PC-9 (cell line): ENCODE results near the gene HNRNPC. TPM values are rescaled to one million over a fixed set of nuclear protein-coding genes. Genes with fewer than 3 reads are reported as not detected.
A peak's percentile ranks its signal among the peaks of the same experiment; 100 is the strongest.

Experiments
- BruUV-seq: library from RNA; stranded (reverse); fragments of 400-500 nt; replicated peaks from 2 replicates; lab custom pipeline; 2021; lab: Mats Ljungman, UMichigan
- CTCF ChIA-PET: fragments of 300-600 bp; sonication (Branson Sonifier 250); formaldehyde crosslinking; loops from one replicate; lab custom pipeline; 2022; ENCODE audit warnings: antibody characterized with exemption; lab: Charles Lee
- POLR2A ChIA-PET: fragments of 300-600 bp; sonication (Branson Sonifier 250); formaldehyde crosslinking; loops from one replicate; lab custom pipeline; 2022; ENCODE audit warnings: antibody characterized with exemption; ENCODE audit not compliant: unreplicated experiment; lab: Charles Lee
- DNase-seq, 2 experiments: peaks; one replicate each; pipeline versions ENCODE4 v3.0.0 to v3.0.0-alpha.2; 2015 to 2022; ENCODE audit warnings: mixed read lengths in 1 of 2
- H2AFZ ChIP-seq: fragments of 200-600 bp; sonication (generic); 2 replicates; pipeline ENCODE4 v1.8.1; 2017; ENCODE audit warnings: antibody characterized with exemption
- H3F3A ChIP-seq: fragments of 200-600 bp; sonication (generic); 2 replicates; pipeline ENCODE4 v1.8.1; 2017; ENCODE audit warnings: antibody characterized with exemption, mild to moderate bottlenecking, low read depth; ENCODE audit not compliant: insufficient read depth
- H3K27ac ChIP-seq: fragments of 200-600 bp; sonication (generic); 2 replicates; pipeline ENCODE4 v1.6.1; 2016; ENCODE audit warnings: mixed run types
- H3K27me3 ChIP-seq: fragments of 200-600 bp; sonication (generic); 2 replicates; pipeline ENCODE4 v1.6.1; 2016; ENCODE audit warnings: low read depth, mixed run types; ENCODE audit not compliant: insufficient read depth
- H3K36me3 ChIP-seq: fragments of 200-600 bp; sonication (generic); 2 replicates; pipeline ENCODE4 v1.6.1; 2016; ENCODE audit warnings: low read depth, mixed run types
- H3K4me1 ChIP-seq: fragments of 200-600 bp; sonication (generic); replicated peaks from 2 replicates; pipeline ENCODE4 v1.6.1; 2016; ENCODE audit warnings: mixed run types; ENCODE audit not compliant: insufficient read depth
- H3K4me2 ChIP-seq: fragments of 200-600 bp; sonication (generic); 2 replicates; pipeline ENCODE4 v1.6.1; 2017; ENCODE audit warnings: mixed run types
- H3K4me3 ChIP-seq: fragments of 200-600 bp; sonication (generic); 2 replicates; pipeline ENCODE4 v1.6.1; 2016; ENCODE audit warnings: mixed run types
- H3K79me2 ChIP-seq: fragments of 200-600 bp; sonication (generic); 2 replicates; pipeline ENCODE4 v1.6.1; 2017; ENCODE audit warnings: low read depth, mixed run types
- H3K9me2 ChIP-seq: fragments of 200-600 bp; sonication (generic); 2 replicates; pipeline ENCODE4 v1.8.1; 2017; ENCODE audit warnings: mild to moderate bottlenecking; ENCODE audit not compliant: insufficient read depth
- H3K9me3 ChIP-seq: fragments of 200-600 bp; sonication (generic); 2 replicates; pipeline ENCODE4 v1.8.1; 2016; ENCODE audit warnings: low read depth; ENCODE audit not compliant: insufficient read depth
- H4K20me1 ChIP-seq: fragments of 200-600 bp; sonication (generic); 2 replicates; pipeline ENCODE4 v1.8.1; 2017; ENCODE audit not compliant: insufficient read depth
- EZH2 ChIP-seq: fragments of 200-600 bp; sonication (generic); IDR thresholded peaks from 2 replicates; pipeline ENCODE4 v1.8.0; 2017; ENCODE audit warnings: antibody characterized with exemption, low read depth
- intact Hi-C: fragments of 100-400 bp; cut with micrococcal nuclease; formaldehyde crosslinking; loops from one replicate; pipeline ENCODE4 v1.10.0; 2022; ENCODE audit not compliant: unreplicated experiment
- total RNA-seq: library from RNA; stranded (reverse); gene quantifications from 2 replicates; pipeline ENCODE4 v1.2.3, GENCODE V29; 2021
- TF ChIP-seq, protein P1 (sequence below): fragments of 200-600 bp; sonication (generic); conservative IDR thresholded peaks from 2 replicates; pipeline ENCODE4 v1.6.1; 2017; ENCODE audit warnings: mixed run types, antibody characterized with exemption, mild to moderate bottlenecking, moderate library complexity

HNRNPC gene
- total RNA-seq, 1 experiment from 2014 or later, result 550 TPM

GRCh38 chr14:21255385-21256101, 13.7 kb downstream of the HNRNPC start:
- intact Hi-C loops, result no loop called here
- H3K27ac ChIP-seq, result peak overlapping the region; percentile 45; the same call in 1 of the 2 replicates
- H3K9me2 ChIP-seq, result no peaks in the 10 kb centered on the region
- H3F3A ChIP-seq, result peaks cover 92% of the 10 kb centered on the region
- H3K4me3 ChIP-seq, result no peak overlapping the region
- H3K4me2 ChIP-seq, result no peak overlapping the region
- H3K27me3 ChIP-seq, result no peaks in the 10 kb centered on the region
- peaks cover 77% of the 10 kb centered on the region for H3K36me3 ChIP-seq
- DNase-seq, result no peak
- peaks cover 98% of the 10 kb centered on the region for H4K20me1 ChIP-seq
- ChIA-PET POLR2A (interaction anchor here (0.6 kb wide), 1 partner anchor 129 kb away, joined by 5 read pairs; no protein-coding TSS in a partner anchor), CTCF (interaction anchor here (0.7 kb wide), 1 partner anchor 83 kb away, joined by 6 read pairs; no protein-coding TSS in a partner anchor)
- H2AFZ ChIP-seq, result no peak overlapping the region
- no peak for TF ChIP-seq EZH2
- TF ChIP-seq, protein P1, sequence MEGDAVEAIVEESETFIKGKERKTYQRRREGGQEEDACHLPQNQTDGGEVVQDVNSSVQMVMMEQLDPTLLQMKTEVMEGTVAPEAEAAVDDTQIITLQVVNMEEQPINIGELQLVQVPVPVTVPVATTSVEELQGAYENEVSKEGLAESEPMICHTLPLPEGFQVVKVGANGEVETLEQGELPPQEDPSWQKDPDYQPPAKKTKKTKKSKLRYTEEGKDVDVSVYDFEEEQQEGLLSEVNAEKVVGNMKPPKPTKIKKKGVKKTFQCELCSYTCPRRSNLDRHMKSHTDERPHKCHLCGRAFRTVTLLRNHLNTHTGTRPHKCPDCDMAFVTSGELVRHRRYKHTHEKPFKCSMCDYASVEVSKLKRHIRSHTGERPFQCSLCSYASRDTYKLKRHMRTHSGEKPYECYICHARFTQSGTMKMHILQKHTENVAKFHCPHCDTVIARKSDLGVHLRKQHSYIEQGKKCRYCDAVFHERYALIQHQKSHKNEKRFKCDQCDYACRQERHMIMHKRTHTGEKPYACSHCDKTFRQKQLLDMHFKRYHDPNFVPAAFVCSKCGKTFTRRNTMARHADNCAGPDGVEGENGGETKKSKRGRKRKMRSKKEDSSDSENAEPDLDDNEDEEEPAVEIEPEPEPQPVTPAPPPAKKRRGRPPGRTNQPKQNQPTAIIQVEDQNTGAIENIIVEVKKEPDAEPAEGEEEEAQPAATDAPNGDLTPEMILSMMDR, result no peak
- H3K4me1 ChIP-seq, result peaks cover 6% of the 10 kb centered on the region; the same call in 1 of the 2 replicates
- peaks cover 100% of the 10 kb centered on the region for H3K79me2 ChIP-seq
- no TSS peak for BruUV-seq
- H3K9me3 ChIP-seq, result no peaks in the 10 kb centered on the region

DNA sequence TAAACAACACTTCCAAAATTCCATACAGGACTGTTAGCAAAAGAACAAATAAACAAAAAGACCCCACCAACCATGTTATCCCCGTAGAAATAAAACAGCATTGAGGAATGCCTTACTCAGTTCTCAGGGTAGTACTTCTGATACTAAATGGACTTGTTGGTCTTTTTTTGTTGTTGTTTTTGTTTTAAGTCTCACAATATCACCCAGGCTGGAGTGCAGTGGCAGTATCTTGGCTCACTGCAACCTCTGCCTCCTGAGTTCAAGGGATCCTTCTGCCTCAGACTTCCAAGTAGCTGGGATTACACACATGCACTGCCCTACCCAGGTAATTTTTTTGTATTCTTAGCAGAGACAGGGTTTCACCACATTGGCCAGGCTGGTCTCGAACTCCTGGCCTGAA, 17.1 kb downstream of the HNRNPC start:
- Histone ChIP-seq H3K9me2 (no peaks in the 10 kb centered on the region), H4K20me1 (peaks cover 100% of the 10 kb centered on the region), H3K4me3 (no peak overlapping the region), H3K36me3 (peaks cover 76% of the 10 kb centered on the region), H3F3A (peaks cover 96% of the 10 kb centered on the region), H2AFZ (no peak overlapping the region), H3K27ac (no peak overlapping the region), H3K4me1 (peaks cover 9% of the 10 kb centered on the region; the same call in 1 of the 2 replicates), H3K79me2 (peaks cover 100% of the 10 kb centered on the region), H3K4me2 (no peak overlapping the region), H3K27me3 (no peaks in the 10 kb centered on the region), H3K9me3 (no peaks in the 10 kb centered on the region)
- ChIA-PET POLR2A (no interaction called here), CTCF (interaction anchor here (0.6 kb wide), 1 partner anchor 15 kb away, joined by 3 read pairs; no protein-coding TSS in a partner anchor)
- no TSS peak for BruUV-seq
- DNase-seq, result no peak
- TF ChIP-seq, protein P1, result no peak
- no peak for TF ChIP-seq EZH2
- intact Hi-C loops, result no loop called here

- Histone ChIP-seq H3K79me2 (peaks cover 100% of the 10 kb centered on the region), H4K20me1 (peaks cover 100% of the 10 kb centered on the region)
- no TSS peak for BruUV-seq
Measured at GRCh38 chr14:21251215-21251614, 18.0 kb downstream of the HNRNPC start.

More at GRCh38 chr14:21251215-21251614, 18.0 kb downstream of the HNRNPC start:
- Histone ChIP-seq H3K9me2 (no peaks in the 10 kb centered on the region), H3K36me3 (peaks cover 79% of the 10 kb centered on the region), H2AFZ (no peak overlapping the region), H3K4me3 (no peak overlapping the region), H3K9me3 (no peaks in the 10 kb centered on the region), H3K27me3 (no peaks in the 10 kb centered on the region), H3K4me1 (peaks cover 15% of the 10 kb centered on the region; the same call in 1 of the 2 replicates), H3K4me2 (no peak overlapping the region), H3F3A (peaks cover 97% of the 10 kb centered on the region), H3K27ac (no peak overlapping the region)
- no peak for DNase-seq
- TF ChIP-seq, protein P1, result no peak
- TF ChIP-seq EZH2, result no peak
- CTCF ChIA-PET, result no interaction called here
- POLR2A ChIA-PET, result no interaction called here
- intact Hi-C loops, result no loop called here
